Endodermal cell (in vitro differentiated cells): ENCODE data around the gene CETP. TPM values are rescaled to one million over a fixed set of nuclear protein-coding genes. Genes with fewer than 3 reads are reported as not detected.

Source experiments
- DNase-seq: peaks from one replicate; pipeline ENCODE4 v3.0.0-alpha.2; 2017
- H3K27ac ChIP-seq: 2 replicates; pipeline ENCODE4 v1.5.1; 2013; ENCODE audit warnings: mild to moderate bottlenecking, low read depth, low read length, moderate library complexity
- H3K27me3 ChIP-seq: 2 replicates; pipeline ENCODE4 v1.6.1; 2013; ENCODE audit warnings: mild to moderate bottlenecking, low read length, moderate library complexity; ENCODE audit not compliant: insufficient read depth, control insufficient read depth, poor library complexity, severe bottlenecking
- H3K36me3 ChIP-seq: 2 replicates; pipeline ENCODE4 v1.7.0; 2013; ENCODE audit warnings: mild to moderate bottlenecking, low read length, moderate library complexity; ENCODE audit not compliant: control insufficient read depth, insufficient read depth
- H3K4me1 ChIP-seq: one replicate; pipeline ENCODE4 v1.7.0; 2013; ENCODE audit warnings: low read length; ENCODE audit not compliant: control insufficient read depth, insufficient read depth
- H3K4me3 ChIP-seq: 2 replicates; pipeline ENCODE4 v1.5.1; 2013; ENCODE audit warnings: mild to moderate bottlenecking, low read length, moderate library complexity
- H3K9ac ChIP-seq: 2 replicates; pipeline ENCODE4 v1.6.1; 2013; ENCODE audit warnings: mild to moderate bottlenecking, low read length, moderate library complexity; ENCODE audit not compliant: poor library complexity, severe bottlenecking; ENCODE audit errors: extremely low read depth
- H3K9me3 ChIP-seq: 2 replicates; pipeline ENCODE4 v1.6.1; 2013; ENCODE audit warnings: mild to moderate bottlenecking, low read length, moderate library complexity; ENCODE audit not compliant: control insufficient read depth
- H3K27ac Mint-ChIP-seq: 2 replicates; pipeline ENCODE4 v1.8.0; 2020; ENCODE audit warnings: mixed read lengths
- H3K27me3 Mint-ChIP-seq: 2 replicates; pipeline ENCODE4 v1.8.0; 2021; ENCODE audit warnings: mild to moderate bottlenecking, mixed read lengths; ENCODE audit not compliant: insufficient read depth
- H3K36me3 Mint-ChIP-seq: 2 replicates; pipeline ENCODE4 v1.8.0; 2020; ENCODE audit warnings: low read depth, mixed read lengths
- H3K4me1 Mint-ChIP-seq: 2 replicates; pipeline ENCODE4 v1.8.0; 2020; ENCODE audit warnings: mixed read lengths
- H3K4me3 Mint-ChIP-seq: 2 replicates; pipeline ENCODE4 v1.8.0; 2020; ENCODE audit warnings: mild to moderate bottlenecking, moderate library complexity, mixed read lengths
- H3K9me3 Mint-ChIP-seq: 2 replicates; pipeline ENCODE4 v1.8.0; 2020; ENCODE audit warnings: mild to moderate bottlenecking, mixed read lengths
- WGBS, 2 experiments: methylation state at CpG; one replicate each; pipeline versions ENCODE4 v1.1.5 to v1.1.7; 2013; ENCODE audit warnings: missing lambda C conversion rate in 2 of 2, mixed read lengths in 1 of 2; ENCODE audit not compliant: insufficient coverage in 1 of 2, insufficient read length in 1 of 2; 5-methylcytosine and 5-hydroxymethylcytosine counted together
- total RNA-seq, 2 donors: library from RNA; stranded (reverse); fragmentation: NEBNext Ultra II Directional in 1 of 2; extraction: Animal tissue kit (Norgen Biotek cat#: 25700) in 1 of 2; gene quantifications; 2 replicates in 1 of 2; 3 replicates in 1 of 2; pipeline ENCODE4 v1.2.1, GENCODE V29; 2021
- TF ChIP-seq, protein P1 (sequence below): fragments of 200-600 bp; sonication (generic); conservative IDR thresholded peaks from 2 replicates; pipeline ENCODE4 v1.5.0; 2021; ENCODE audit warnings: antibody characterized with exemption, mild to moderate bottlenecking

The CETP gene
- total RNA-seq, 2 donors from 2014 or later: not detected

DNA sequence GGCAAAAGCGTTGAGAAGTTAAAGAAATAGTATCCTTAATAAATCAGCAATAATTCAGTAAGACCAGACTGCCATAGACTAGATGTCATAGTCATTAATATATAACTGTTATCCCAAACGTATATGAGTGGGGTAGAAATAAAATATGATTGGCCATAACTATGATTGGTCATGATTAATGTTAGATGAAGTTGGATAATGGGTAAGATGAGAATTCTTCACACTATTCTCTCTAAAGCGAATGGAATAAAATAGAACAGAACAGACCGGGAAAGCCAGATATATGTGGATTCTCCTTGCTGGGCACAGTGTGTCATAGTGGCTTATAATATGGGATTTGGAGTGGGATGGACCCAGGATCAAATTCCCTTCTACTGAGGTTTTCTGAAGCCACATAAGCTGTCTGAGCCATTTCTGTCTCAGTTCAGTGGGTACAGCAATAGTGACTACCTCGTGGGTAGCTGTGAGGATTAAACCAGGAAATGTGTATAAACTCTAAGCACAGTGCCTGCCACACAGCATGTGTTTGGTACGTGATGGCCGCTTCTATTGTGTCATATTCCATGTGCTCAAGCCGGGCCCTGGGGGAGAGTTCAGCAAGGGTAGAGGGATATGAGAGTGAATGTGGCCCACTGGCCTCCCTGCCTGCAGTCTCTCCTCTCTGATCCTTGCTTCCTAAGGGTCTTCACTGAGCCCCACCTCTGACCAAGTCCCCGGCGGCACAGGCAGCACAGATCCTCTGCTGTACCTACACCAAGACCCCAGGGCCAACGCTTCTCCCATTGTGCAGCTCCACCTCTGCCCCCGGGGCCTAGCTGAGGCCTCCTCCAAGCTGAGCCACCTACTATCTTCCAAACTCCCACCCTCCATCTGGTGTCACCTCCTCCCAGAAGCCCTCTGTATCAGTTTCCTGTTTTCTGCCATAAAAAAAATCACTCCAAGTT lies 3.7 kb downstream of the CETP start:
- H3K36me3 ChIP-seq: no peaks in the 10 kb centered on the region
- TF ChIP-seq, protein P1, sequence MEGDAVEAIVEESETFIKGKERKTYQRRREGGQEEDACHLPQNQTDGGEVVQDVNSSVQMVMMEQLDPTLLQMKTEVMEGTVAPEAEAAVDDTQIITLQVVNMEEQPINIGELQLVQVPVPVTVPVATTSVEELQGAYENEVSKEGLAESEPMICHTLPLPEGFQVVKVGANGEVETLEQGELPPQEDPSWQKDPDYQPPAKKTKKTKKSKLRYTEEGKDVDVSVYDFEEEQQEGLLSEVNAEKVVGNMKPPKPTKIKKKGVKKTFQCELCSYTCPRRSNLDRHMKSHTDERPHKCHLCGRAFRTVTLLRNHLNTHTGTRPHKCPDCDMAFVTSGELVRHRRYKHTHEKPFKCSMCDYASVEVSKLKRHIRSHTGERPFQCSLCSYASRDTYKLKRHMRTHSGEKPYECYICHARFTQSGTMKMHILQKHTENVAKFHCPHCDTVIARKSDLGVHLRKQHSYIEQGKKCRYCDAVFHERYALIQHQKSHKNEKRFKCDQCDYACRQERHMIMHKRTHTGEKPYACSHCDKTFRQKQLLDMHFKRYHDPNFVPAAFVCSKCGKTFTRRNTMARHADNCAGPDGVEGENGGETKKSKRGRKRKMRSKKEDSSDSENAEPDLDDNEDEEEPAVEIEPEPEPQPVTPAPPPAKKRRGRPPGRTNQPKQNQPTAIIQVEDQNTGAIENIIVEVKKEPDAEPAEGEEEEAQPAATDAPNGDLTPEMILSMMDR: no peak
- DNase-seq: no peak
- no peak overlapping the region for H3K4me3 ChIP-seq
- H3K9ac ChIP-seq: no peak overlapping the region
- no peaks in the 10 kb centered on the region for H3K9me3 ChIP-seq
- peaks cover 4% of the 10 kb centered on the region for H3K4me1 Mint-ChIP-seq
- 87 to 90% methylated on average over 6 to 12 of the region's 12 CpGs for WGBS, 2 experiments
- H3K27me3 Mint-ChIP-seq: no peaks in the 10 kb centered on the region
- peak overlapping the region; percentile 61 for H3K27ac Mint-ChIP-seq
- H3K9me3 Mint-ChIP-seq: no peaks in the 10 kb centered on the region
- H3K27ac ChIP-seq: no peak overlapping the region
- no peak overlapping the region for H3K4me3 Mint-ChIP-seq
- no peaks in the 10 kb centered on the region for H3K27me3 ChIP-seq
- H3K4me1 ChIP-seq: no peaks in the 10 kb centered on the region
- no peaks in the 10 kb centered on the region for H3K36me3 Mint-ChIP-seq

DNA sequence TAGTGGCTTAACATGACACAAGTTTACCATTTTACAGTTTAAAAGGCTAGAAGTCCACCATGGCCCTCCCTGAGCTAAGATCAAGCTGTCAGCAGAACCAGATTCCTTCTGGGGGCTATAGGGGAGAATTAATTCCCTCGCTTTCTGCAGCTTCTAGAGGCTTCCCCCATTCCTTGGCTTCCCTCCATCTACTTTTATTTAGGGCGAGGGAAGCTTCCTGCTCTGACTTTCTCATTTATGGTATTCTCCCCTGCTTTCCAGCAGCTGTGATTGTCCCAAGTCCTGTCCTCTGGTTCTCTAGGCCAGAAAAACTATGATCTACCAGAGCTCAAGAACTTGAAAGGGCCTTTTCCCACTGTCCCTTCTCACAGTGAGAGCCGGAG lies 4.3 kb downstream of the CETP start:
- H3K27ac Mint-ChIP-seq: peak overlapping the region; percentile 61
- Histone ChIP-seq H3K9ac (no peak overlapping the region), H3K9me3 (no peaks in the 10 kb centered on the region), H3K27ac (no peak overlapping the region), H3K36me3 (no peaks in the 10 kb centered on the region), H3K4me3 (no peak overlapping the region), H3K27me3 (no peaks in the 10 kb centered on the region), H3K4me1 (no peaks in the 10 kb centered on the region)
- H3K4me3 Mint-ChIP-seq: no peak overlapping the region
- 82 to 92% methylated on average over 2 to 3 of the region's 3 CpGs for WGBS, 2 experiments
- no peaks in the 10 kb centered on the region for H3K36me3 Mint-ChIP-seq
- H3K27me3 Mint-ChIP-seq: peaks cover 1% of the 10 kb centered on the region
- H3K4me1 Mint-ChIP-seq: peaks cover 4% of the 10 kb centered on the region
- no peak for DNase-seq
- no peaks in the 10 kb centered on the region for H3K9me3 Mint-ChIP-seq
- TF ChIP-seq, protein P1: no peak

DNA sequence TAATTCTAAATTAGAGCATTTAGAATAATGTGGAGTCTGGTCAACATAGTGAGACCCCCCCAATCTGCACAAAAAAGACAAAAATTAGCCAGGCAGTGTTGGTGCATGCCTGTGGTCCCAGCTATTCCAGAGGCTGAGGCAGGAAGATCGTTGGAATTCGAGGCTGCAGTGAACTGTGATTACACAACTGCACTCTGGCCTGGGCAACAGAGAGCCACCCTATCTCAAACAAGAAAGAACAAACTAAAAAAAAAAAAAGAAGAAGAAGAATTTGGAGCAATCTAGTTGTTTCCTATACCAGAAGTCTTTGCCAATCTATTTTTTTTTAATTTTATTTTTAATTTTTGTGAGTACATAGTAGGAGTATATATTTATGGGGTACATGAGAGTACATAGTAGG lies 6.0 kb downstream of the CETP start:
- no peaks in the 10 kb centered on the region for H3K36me3 ChIP-seq
- no peaks in the 10 kb centered on the region for H3K4me1 ChIP-seq
- H3K9me3 ChIP-seq: no peaks in the 10 kb centered on the region
- Mint-ChIP-seq H3K36me3 (no peaks in the 10 kb centered on the region), H3K9me3 (no peaks in the 10 kb centered on the region), H3K27me3 (peaks cover 8% of the 10 kb centered on the region), H3K27ac (no peak overlapping the region), H3K4me3 (no peak overlapping the region), H3K4me1 (peaks cover 4% of the 10 kb centered on the region)
- no peaks in the 10 kb centered on the region for H3K27me3 ChIP-seq
- H3K4me3 ChIP-seq: no peak overlapping the region
- WGBS, 2 experiments: 80 to 97% methylated on average over 1 to 2 of the region's 2 CpGs
- no peak overlapping the region for H3K9ac ChIP-seq
- H3K27ac ChIP-seq: no peak overlapping the region
- DNase-seq: no peak
- TF ChIP-seq, protein P1: no peak
